ENCODE results near the gene RRP12. TPM values are rescaled to one million over a fixed set of nuclear protein-coding genes. Genes with fewer than 3 reads are reported as not detected.

The RRP12 gene
- total and polyA plus RNA-seq, 2 of the 4 experiments (the other 2 are of a cell fraction) = 21.5 to 23.3 TPM

DNA sequence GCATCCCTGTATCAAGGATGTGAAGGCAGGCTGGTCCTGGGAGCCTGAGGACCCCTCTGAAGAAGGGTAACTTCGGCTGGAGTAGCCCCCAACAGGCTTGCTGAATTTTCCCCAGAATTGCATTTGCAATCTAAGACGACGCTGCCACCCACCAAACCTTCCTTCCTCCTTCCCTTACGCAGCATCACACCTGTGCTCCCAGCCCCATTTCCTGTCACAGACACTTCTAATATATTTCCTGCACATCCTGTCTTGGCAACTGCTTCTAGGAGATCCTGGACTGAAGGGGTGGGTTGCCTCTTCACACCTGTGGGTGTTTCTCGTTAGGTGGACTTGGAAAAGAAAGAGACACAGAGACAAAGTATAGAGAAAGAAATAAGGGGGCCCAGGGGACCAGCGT, 15.4 kb upstream of the RRP12 start:
- Histone ChIP-seq H3K27ac (ENCODE audit: insufficient read depth, low read length) (no peak overlapping the region), H3K9me3 (ENCODE audit: control insufficient read depth, insufficient read depth, low read length) (no peaks in the 10 kb centered on the region), H2AK5ac (ENCODE audit: low read depth, low read length) (no peak overlapping the region), H3K27me3 (ENCODE audit: control insufficient read depth, insufficient read depth, low read length) (no peaks in the 10 kb centered on the region), H3K4me1 (ENCODE audit: control insufficient read depth, insufficient read depth, low read length) (peaks cover 3% of the 10 kb centered on the region), H4K91ac (ENCODE audit: insufficient read depth, low read depth, low read length) (no peak overlapping the region), H2BK120ac (ENCODE audit: low read depth, low read length) (no peak overlapping the region), H3K56ac (ENCODE audit: extremely low read depth, insufficient read depth, low read length) (no peak overlapping the region), H2BK5ac (ENCODE audit: low read depth, low read length, poor library complexity, severe bottlenecking) (no peak overlapping the region), H3K18ac (ENCODE audit: low read depth, low read length) (no peak overlapping the region), H3K4me3 (ENCODE audit: insufficient read depth, low read depth, low read length) (no peak overlapping the region), H2BK15ac (ENCODE audit: low read depth, low read length) (no peak overlapping the region), H3K9me1 (ENCODE audit: insufficient read depth, low read length) (peaks cover 8% of the 10 kb centered on the region), H2BK20ac (ENCODE audit: low read depth, low read length) (no peak overlapping the region), H3K14ac (replicated peaks; ENCODE audit: low read depth, low read length) (no peak overlapping the region), H3K23ac (ENCODE audit: low read depth, low read length) (no peak overlapping the region), H4K8ac (ENCODE audit: low read depth in 2 of 2, low read length in 2 of 2) (no peak overlapping the region), H3K9ac (ENCODE audit: low read depth, low read length) (no peak overlapping the region), H3K36me3 (ENCODE audit: control insufficient read depth, insufficient read depth, low read length) (no peaks in the 10 kb centered on the region), H3K79me1 (ENCODE audit: low read depth in 1 of 2, low read length in 2 of 2) (peaks cover 0 to 19% of the 10 kb centered on the region in 2 experiments; a peak in 3 of 4 replicates), H2AFZ (replicated peaks; ENCODE audit: low read length, poor library complexity) (no peak overlapping the region), H2AK9ac (replicated peaks; ENCODE audit: low read depth, low read length, poor library complexity) (no peak overlapping the region), H4K5ac (ENCODE audit: low read depth, low read length) (no peak overlapping the region), H3K4me2 (ENCODE audit: low read depth, low read length) (no peak overlapping the region), H4K20me1 (ENCODE audit: insufficient read depth, low read length) (no peaks in the 10 kb centered on the region), H3K4ac (ENCODE audit: low read depth, low read length) (no peak overlapping the region)
- DNase-seq (no peak), ATAC-seq (ENCODE audit: low read depth) (no peak)
- in situ Hi-C loops (cut with MboI; ENCODE audit: low sequenced_read_pairs) = no loop called here
- no CpG with 5 or more reads among the region's 6 CpGs for WGBS, 2 experiments (ENCODE audit: extremely low coverage in 2 of 2, insufficient read length in 1 of 2)
- no TSS peak for BruUV-seq (replicated peaks)
- dilution Hi-C loops (cut with HindIII; ENCODE audit: low sequenced_read_pairs, unreplicated experiment) = no loop called here
- intact Hi-C loops (cut with micrococcal nuclease) = no loop called here
- TF ChIP-seq POLR2A (IDR thresholded peaks at IDR 0.05; ENCODE audit: low read depth, low read length) = no peak
- TF ChIP-seq CEBPB (IDR thresholded peaks at IDR 0.05; ENCODE audit: low read depth, low read length) = no peak
- TF ChIP-seq, protein P1, sequence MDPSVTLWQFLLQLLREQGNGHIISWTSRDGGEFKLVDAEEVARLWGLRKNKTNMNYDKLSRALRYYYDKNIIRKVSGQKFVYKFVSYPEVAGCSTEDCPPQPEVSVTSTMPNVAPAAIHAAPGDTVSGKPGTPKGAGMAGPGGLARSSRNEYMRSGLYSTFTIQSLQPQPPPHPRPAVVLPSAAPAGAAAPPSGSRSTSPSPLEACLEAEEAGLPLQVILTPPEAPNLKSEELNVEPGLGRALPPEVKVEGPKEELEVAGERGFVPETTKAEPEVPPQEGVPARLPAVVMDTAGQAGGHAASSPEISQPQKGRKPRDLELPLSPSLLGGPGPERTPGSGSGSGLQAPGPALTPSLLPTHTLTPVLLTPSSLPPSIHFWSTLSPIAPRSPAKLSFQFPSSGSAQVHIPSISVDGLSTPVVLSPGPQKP (IDR thresholded peaks at IDR 0.05; ENCODE audit: borderline replicate concordance, low read depth, low read length) = no peak
- no peak for TF ChIP-seq MXI1 (IDR thresholded peaks at IDR 0.05; ENCODE audit: borderline replicate concordance, low read depth, low read length)
- TF ChIP-seq BHLHE40 (IDR thresholded peaks at IDR 0.05; ENCODE audit: low read depth, low read length) = no peak
- TF ChIP-seq, protein P2, sequence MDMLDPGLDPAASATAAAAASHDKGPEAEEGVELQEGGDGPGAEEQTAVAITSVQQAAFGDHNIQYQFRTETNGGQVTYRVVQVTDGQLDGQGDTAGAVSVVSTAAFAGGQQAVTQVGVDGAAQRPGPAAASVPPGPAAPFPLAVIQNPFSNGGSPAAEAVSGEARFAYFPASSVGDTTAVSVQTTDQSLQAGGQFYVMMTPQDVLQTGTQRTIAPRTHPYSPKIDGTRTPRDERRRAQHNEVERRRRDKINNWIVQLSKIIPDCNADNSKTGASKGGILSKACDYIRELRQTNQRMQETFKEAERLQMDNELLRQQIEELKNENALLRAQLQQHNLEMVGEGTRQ (IDR thresholded peaks at IDR 0.05; ENCODE audit: low read depth, low read length) = no peak
- no peak for TF ChIP-seq NFE2L2 (IDR thresholded peaks at IDR 0.05; ENCODE audit: low read depth, low read length)
- TF ChIP-seq FOS (IDR thresholded peaks at IDR 0.05; ENCODE audit: low read depth, low read length) = no peak
- no peak for TF ChIP-seq RCOR1 (IDR thresholded peaks at IDR 0.05; ENCODE audit: insufficient replicate concordance, low read length)
- no peak for TF ChIP-seq RAD21 (IDR thresholded peaks at IDR 0.05; ENCODE audit: low read length)
- no peak for TF ChIP-seq CHD1 (IDR thresholded peaks at IDR 0.05; ENCODE audit: low read depth, low read length)
- no peak for TF ChIP-seq RFX5 (IDR thresholded peaks at IDR 0.05; ENCODE audit: low read depth, low read length)
- TF ChIP-seq, protein P3, sequence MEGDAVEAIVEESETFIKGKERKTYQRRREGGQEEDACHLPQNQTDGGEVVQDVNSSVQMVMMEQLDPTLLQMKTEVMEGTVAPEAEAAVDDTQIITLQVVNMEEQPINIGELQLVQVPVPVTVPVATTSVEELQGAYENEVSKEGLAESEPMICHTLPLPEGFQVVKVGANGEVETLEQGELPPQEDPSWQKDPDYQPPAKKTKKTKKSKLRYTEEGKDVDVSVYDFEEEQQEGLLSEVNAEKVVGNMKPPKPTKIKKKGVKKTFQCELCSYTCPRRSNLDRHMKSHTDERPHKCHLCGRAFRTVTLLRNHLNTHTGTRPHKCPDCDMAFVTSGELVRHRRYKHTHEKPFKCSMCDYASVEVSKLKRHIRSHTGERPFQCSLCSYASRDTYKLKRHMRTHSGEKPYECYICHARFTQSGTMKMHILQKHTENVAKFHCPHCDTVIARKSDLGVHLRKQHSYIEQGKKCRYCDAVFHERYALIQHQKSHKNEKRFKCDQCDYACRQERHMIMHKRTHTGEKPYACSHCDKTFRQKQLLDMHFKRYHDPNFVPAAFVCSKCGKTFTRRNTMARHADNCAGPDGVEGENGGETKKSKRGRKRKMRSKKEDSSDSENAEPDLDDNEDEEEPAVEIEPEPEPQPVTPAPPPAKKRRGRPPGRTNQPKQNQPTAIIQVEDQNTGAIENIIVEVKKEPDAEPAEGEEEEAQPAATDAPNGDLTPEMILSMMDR (conservative IDR thresholded peaks at IDR 0.05; ENCODE audit: low read depth, low read length) = no peak
- TF ChIP-seq SMC3 (IDR thresholded peaks at IDR 0.05; ENCODE audit: low read depth, low read length) = no peak
- TF ChIP-seq MAFK (IDR thresholded peaks at IDR 0.05; ENCODE audit: low read depth, low read length) = no peak
- TF ChIP-seq MAZ (IDR thresholded peaks at IDR 0.05; ENCODE audit: borderline replicate concordance, low read depth, low read length) = no peak
- ChIA-PET CTCF (no interaction called here), POLR2A (ENCODE audit: unreplicated experiment) (no interaction called here)

All from IMR-90 (cell line).